Mesodermal cell (in vitro differentiated cells): Measurements from ENCODE around the gene ACTN1.

Experiments used
- H3K27ac ChIP-seq: 2 replicates; pipeline ENCODE4 v1.7.0; 2013; ENCODE audit warnings: mild to moderate bottlenecking, low read depth, low read length, moderate library complexity; ENCODE audit not compliant: severe bottlenecking
- H3K36me3 ChIP-seq: 2 replicates; pipeline ENCODE4 v1.7.1; 2013; ENCODE audit warnings: mild to moderate bottlenecking, low read length, moderate library complexity; ENCODE audit not compliant: control insufficient read depth, insufficient read depth
- H3K4me1 ChIP-seq: one replicate; pipeline ENCODE4 v1.7.1; 2013; ENCODE audit warnings: mild to moderate bottlenecking, low read length; ENCODE audit not compliant: insufficient read depth, control insufficient read depth, poor library complexity, severe bottlenecking
- H3K4me3 ChIP-seq: 2 replicates; pipeline ENCODE4 v1.7.0; 2013; ENCODE audit warnings: low read length, control low read depth, mild to moderate bottlenecking; ENCODE audit not compliant: insufficient read depth, poor library complexity, severe bottlenecking; ENCODE audit errors: extremely low read depth
- H3K9me3 ChIP-seq: 2 replicates; pipeline ENCODE4 v1.7.1; 2013; ENCODE audit warnings: mild to moderate bottlenecking, low read length, moderate library complexity; ENCODE audit not compliant: control insufficient read depth
- WGBS, 2 experiments: methylation state at CpG; one replicate each; pipeline ENCODE4 v1.1.5; 2013; ENCODE audit warnings: missing lambda C conversion rate in 2 of 2; ENCODE audit not compliant: insufficient coverage in 2 of 2; 5-methylcytosine and 5-hydroxymethylcytosine counted together

The ACTN1 gene

DNA sequence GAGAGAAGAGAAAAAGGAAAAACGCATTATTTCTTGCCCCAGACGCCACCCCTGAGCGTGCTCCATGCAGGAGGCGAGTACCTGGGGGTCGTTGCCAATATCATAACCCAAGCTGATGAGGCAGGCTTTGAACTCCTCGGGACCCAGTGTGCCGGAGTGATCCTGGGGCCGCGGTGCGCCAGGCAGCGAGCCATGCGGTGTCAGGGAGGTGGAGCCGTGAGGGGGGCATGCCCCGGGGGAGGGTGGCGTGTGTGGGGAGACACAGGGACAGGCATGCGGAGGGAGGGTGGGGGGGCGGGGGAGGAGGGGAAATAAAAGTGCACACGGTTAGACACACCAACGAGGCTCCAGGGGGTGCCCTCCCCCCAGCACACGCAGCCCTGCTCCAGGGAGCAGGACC lies 100.2 kb downstream of the ACTN1 start:
- WGBS, 2 experiments: 91 to 94% methylated on average over 9 of the region's 20 CpGs
- Histone ChIP-seq H3K4me1 (no peaks in the 10 kb centered on the region), H3K36me3 (peaks cover 99% of the 10 kb centered on the region), H3K4me3 (no peak overlapping the region), H3K9me3 (no peaks in the 10 kb centered on the region), H3K27ac (no peak overlapping the region)

DNA sequence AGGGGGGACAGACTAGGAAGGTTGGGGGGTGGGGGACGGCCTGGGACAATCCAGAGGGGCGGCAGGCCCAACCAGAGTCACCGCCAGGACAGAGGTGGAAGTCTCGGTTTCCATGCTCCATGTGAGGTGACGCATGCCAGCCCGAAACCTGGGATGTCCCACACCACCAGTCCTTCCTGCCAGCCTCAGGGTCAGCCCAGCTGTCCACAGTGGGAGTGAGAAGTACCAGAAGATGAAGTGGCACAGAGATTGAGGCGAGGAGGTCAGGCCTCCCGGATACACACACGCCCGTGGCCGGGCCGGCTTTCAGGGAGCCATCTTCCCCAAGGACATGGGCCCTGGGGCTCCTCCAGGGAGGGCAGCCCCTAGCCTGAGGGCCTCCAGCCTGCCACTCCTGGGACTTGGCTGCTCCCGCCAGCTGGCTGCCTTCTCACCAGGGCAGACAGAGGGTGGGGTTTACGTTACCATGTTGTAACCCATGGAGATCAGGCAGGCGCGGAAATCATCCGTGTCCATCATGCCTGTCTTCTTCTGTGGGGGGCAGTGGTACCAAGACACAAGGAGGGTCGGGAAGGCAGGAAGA lies 101.0 kb downstream of the ACTN1 start:
- no peaks in the 10 kb centered on the region for H3K4me1 ChIP-seq
- H3K36me3 ChIP-seq: peaks cover 99% of the 10 kb centered on the region
- no peak overlapping the region for H3K4me3 ChIP-seq
- WGBS, 2 experiments: 97% methylated on average over 14 to 18 of the region's 18 CpGs
- no peaks in the 10 kb centered on the region for H3K9me3 ChIP-seq
- no peak overlapping the region for H3K27ac ChIP-seq

- Histone ChIP-seq H3K27ac (no peak overlapping the region), H3K9me3 (no peaks in the 10 kb centered on the region), H3K4me3 (no peak overlapping the region), H3K4me1 (no peaks in the 10 kb centered on the region), H3K36me3 (peaks cover 99% of the 10 kb centered on the region)
- WGBS, 2 experiments: 98 to 99% methylated on average over 6 of the region's 6 CpGs
Measured at GRCh38 chr14:68876976-68877375, 102.1 kb downstream of the ACTN1 start.

DNA sequence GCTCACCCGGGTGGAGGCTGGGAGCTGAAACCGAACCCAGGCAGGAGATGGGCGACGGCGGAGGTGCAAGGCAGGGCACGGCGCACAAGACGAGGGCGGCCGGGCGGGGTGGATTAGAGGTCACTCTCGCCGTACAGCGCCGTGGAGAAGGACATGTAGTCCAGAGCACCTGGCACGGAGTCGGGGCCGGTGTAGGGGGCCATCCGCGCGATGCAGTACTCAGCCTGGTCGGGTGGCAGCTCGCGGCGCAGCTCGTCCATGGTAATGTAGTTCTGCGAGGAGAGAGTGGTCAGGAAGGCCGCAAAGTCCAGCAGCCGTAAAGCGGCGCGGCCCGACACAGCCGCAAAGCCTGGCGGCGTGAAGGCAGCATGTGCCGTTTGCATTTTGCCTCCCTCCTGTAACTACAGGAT lies 104.4 kb downstream of the ACTN1 start:
- Histone ChIP-seq H3K4me3 (no peak overlapping the region), H3K36me3 (peaks cover 96% of the 10 kb centered on the region), H3K4me1 (no peaks in the 10 kb centered on the region), H3K9me3 (no peaks in the 10 kb centered on the region), H3K27ac (no peak overlapping the region)
- 97 to 98% methylated on average over 37 of the region's 37 CpGs for WGBS, 2 experiments

- Histone ChIP-seq H3K4me3 (no peak overlapping the region), H3K36me3 (peaks cover 87% of the 10 kb centered on the region), H3K27ac (no peak overlapping the region), H3K4me1 (no peaks in the 10 kb centered on the region), H3K9me3 (no peaks in the 10 kb centered on the region)
- WGBS, 2 experiments: 88 to 94% methylated on average over 3 to 4 of the region's 5 CpGs
Measured at GRCh38 chr14:68873376-68873775, 105.7 kb downstream of the ACTN1 start.

DNA sequence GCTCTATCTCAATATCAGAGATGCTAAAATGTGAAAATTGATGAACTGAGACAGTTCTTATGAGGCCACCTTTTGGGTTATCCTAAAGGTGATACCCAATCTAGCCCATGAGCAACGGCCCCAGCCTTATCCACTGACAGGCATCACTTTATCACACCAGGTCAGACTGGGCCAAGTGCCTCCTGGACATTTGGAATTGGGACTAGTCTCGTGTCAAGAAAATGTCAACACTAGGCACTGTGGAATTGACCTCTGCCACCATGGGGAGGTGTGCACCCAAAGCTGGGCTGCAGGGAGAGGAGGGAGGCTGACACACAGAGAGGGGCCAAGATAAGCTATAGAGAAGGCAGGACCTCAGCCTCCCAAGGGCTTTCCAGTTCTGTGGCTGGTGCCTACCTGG lies 107.7 kb downstream of the ACTN1 start:
- Histone ChIP-seq H3K4me3 (no peak overlapping the region), H3K36me3 (peaks cover 70% of the 10 kb centered on the region), H3K4me1 (no peaks in the 10 kb centered on the region), H3K27ac (no peak overlapping the region), H3K9me3 (no peaks in the 10 kb centered on the region)
- WGBS, 2 experiments: 83 to 100% methylated on average over 1 to 2 of the region's 2 CpGs

DNA sequence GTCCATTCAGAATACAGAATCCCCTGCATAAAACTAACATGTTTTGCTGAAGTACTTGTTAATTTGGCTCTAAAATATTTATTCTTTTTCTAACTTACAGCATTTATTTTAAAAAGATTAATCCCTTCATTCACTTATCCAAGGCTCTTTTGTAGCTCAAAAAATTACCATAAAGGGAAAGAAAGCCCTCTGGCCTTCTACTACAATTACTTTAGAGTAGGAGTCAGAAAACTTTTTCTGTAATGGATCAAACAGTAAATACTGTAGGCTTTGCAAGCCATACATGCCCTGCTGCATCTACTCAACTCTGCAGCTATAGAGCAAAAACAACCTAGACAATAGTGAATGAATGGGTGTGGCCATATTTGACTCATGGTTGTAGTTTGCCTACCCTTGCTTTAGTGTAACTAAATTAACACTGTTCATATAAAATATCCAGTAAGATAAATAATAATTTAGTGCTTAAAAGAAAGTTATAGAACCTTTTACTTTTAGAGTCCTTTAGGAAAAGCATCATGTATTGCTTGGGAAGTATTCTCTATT lies 112.0 kb downstream of the ACTN1 start:
- peaks cover 4% of the 10 kb centered on the region for H3K9me3 ChIP-seq
- H3K27ac ChIP-seq: no peak overlapping the region
- peaks cover 46% of the 10 kb centered on the region for H3K36me3 ChIP-seq
- no peak overlapping the region for H3K4me3 ChIP-seq
- H3K4me1 ChIP-seq: no peaks in the 10 kb centered on the region

DNA sequence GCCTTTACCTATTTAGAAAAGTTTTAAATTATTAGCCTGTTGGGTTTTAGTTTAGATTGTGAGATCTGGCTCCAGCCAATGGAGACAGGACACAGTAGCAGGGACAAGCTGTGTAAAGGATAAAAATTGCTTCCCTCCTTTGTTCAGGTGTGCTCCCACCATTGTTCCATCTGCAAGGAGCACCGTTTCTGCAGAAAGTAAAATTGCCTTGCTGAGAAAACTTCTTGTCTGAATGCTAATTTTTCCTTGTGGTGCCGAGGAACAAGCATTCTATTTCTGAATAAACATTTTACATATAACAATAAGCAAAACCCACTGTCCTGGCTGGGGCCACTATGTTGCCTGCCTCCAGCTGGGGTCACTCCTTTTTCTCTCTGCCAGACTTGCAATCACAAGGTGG lies 113.6 kb downstream of the ACTN1 start:
- Histone ChIP-seq H3K9me3 (peaks cover 4% of the 10 kb centered on the region), H3K4me1 (no peaks in the 10 kb centered on the region), H3K4me3 (no peak overlapping the region), H3K27ac (no peak overlapping the region), H3K36me3 (peaks cover 40% of the 10 kb centered on the region)
- WGBS, 2 experiments: 81 to 100% methylated on average over 1 to 2 of the region's 2 CpGs

GRCh38 chr14:68864361-68864750 lies 114.7 kb downstream of the ACTN1 start:
- H3K4me3 ChIP-seq: no peak overlapping the region
- H3K36me3 ChIP-seq: peaks cover 33% of the 10 kb centered on the region
- peaks cover 4% of the 10 kb centered on the region for H3K9me3 ChIP-seq
- no peaks in the 10 kb centered on the region for H3K4me1 ChIP-seq
- WGBS, 2 experiments: 93 to 100% methylated on average over 6 of the region's 6 CpGs
- H3K27ac ChIP-seq: no peak overlapping the region

GRCh38 chr14:68863610-68864360 lies 115.3 kb downstream of the ACTN1 start:
- WGBS, 2 experiments: 92 to 100% methylated on average over 5 of the region's 13 CpGs
- Histone ChIP-seq H3K9me3 (peaks cover 4% of the 10 kb centered on the region), H3K27ac (no peak overlapping the region), H3K36me3 (peaks cover 33% of the 10 kb centered on the region), H3K4me3 (no peak overlapping the region), H3K4me1 (no peaks in the 10 kb centered on the region)
